Measurements from ENCODE around the gene LIME1. TPM values are rescaled to one million over a fixed set of nuclear protein-coding genes. Genes with fewer than 3 reads are reported as not detected.

LIME1 gene
- total RNA-seq, 1 donor from 2014 or later: 6.5 TPM

DNA sequence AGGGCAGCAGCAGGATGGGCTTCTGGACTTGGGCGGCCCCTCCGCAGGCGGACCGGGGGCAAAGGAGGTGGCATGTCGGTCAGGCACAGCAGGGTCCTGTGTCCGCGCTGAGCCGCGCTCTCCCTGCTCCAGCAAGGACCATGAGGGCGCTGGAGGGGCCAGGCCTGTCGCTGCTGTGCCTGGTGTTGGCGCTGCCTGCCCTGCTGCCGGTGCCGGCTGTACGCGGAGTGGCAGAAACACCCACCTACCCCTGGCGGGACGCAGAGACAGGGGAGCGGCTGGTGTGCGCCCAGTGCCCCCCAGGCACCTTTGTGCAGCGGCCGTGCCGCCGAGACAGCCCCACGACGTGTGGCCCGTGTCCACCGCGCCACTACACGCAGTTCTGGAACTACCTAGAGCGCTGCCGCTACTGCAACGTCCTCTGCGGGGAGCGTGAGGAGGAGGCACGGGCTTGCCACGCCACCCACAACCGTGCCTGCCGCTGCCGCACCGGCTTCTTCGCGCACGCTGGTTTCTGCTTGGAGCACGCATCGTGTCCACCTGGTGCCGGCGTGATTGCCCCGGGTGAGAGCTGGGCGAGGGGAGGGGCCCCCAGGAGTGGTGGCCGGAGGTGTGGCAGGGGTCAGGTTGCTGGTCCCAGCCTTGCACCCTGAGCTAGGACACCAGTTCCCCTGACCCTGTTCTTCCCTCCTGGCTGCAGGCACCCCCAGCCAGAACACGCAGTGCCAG is 39.7 kb upstream of the LIME1 start, which contains the start of gene TNFRSF6B:
TNFRSF6B (plus strand) TSS at position 25 of the 729 bp plus-strand sequence; CDS start at position 141, 116 bp downstream.
- DNase-seq (ENCODE audit: low spot score): no peak

DNA sequence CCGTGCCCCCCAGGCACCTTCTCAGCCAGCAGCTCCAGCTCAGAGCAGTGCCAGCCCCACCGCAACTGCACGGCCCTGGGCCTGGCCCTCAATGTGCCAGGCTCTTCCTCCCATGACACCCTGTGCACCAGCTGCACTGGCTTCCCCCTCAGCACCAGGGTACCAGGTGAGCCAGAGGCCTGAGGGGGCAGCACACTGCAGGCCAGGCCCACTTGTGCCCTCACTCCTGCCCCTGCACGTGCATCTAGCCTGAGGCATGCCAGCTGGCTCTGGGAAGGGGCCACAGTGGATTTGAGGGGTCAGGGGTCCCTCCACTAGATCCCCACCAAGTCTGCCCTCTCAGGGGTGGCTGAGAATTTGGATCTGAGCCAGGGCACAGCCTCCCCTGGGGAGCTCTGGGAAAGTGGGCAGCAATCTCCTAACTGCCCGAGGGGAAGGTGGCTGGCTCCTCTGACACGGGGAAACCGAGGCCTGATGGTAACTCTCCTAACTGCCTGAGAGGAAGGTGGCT is 39.1 kb upstream of the LIME1 start:
- DNase-seq (ENCODE audit: low spot score): no peak

DNA sequence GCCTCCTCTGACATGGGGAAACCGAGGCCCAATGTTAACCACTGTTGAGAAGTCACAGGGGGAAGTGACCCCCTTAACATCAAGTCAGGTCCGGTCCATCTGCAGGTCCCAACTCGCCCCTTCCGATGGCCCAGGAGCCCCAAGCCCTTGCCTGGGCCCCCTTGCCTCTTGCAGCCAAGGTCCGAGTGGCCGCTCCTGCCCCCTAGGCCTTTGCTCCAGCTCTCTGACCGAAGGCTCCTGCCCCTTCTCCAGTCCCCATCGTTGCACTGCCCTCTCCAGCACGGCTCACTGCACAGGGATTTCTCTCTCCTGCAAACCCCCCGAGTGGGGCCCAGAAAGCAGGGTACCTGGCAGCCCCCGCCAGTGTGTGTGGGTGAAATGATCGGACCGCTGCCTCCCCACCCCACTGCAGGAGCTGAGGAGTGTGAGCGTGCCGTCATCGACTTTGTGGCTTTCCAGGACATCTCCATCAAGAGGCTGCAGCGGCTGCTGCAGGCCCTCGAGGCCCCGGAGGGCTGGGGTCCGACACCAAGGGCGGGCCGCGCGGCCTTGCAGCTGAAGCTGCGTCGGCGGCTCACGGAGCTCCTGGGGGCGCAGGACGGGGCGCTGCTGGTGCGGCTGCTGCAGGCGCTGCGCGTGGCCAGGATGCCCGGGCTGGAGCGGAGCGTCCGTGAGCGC is 38.5 kb upstream of the LIME1 start:
- DNase-seq (ENCODE audit: low spot score): no peak

DNA sequence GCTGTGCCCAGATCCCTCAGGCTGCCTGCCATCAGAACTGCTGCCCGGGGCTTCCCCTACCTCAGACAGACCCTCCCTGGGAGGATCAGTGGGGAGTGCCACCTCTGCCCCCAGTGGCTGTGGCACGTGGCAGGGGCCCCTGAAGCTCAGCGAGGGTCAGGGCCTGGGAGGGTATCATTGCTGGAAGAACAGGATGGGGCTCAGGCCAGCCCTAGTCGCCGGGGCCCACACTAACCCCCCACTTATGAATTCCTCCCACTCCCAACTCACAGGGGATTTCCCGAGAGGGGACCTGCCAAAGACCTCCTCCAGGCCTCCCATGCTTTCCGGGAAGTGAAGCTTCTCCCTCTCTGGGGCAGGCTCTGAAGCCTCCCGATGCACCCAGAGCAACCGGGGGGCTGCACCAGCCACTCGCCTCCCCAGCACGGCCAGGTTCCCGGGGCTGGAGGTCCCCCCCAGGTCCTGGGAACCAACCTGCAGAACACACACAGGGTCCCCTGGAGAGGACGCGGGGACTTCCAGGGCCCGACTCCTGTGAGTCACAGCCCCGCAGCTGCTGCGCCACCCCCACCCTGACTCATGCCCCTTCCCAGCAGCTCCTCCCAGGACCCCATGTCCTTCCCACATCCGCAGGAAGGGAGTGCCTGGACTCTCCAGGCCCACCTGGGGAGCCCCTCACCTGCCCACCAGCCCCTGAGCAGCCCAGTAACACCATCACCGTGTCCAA is 37.6 kb upstream of the LIME1 start:
- DNase-seq (ENCODE audit: low spot score): peak; percentile 91

DNA sequence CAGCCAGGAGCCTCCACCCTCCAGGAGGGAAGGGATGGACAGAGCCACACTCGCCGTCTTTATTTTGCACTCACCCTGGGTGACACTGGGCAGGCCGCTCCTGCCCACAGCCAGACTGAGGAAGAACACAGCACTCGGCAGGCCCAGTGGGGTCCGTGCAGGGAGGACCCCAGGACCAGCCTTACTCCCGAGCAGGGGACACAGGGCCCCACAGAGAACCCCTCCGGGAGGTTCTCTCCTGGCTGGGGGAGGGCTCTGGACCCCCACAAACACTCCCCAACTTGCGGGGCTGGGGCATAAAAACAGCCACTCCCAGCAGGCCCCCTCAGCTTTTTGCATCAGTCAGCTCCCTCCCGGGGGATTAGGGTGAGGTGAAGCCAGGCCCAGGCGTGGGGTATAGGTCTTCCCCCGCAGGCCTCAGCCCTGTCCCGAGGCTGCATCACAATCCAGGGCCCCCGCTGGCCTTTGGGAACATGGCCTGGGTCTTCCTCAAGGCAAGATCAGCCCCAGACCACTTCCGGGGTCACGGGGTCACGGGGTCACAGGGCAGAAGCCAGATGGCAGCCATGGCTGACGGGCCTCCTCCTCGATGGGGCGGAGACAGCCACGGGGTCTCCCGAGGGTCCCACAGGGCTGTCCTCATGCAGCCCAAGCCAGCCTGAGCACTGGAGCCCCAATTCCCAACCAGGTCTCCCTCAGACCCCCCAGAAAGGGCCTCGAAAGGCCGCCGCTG is 36.8 kb upstream of the LIME1 start:
- DNase-seq (ENCODE audit: low spot score): peak; percentile 89

DNA sequence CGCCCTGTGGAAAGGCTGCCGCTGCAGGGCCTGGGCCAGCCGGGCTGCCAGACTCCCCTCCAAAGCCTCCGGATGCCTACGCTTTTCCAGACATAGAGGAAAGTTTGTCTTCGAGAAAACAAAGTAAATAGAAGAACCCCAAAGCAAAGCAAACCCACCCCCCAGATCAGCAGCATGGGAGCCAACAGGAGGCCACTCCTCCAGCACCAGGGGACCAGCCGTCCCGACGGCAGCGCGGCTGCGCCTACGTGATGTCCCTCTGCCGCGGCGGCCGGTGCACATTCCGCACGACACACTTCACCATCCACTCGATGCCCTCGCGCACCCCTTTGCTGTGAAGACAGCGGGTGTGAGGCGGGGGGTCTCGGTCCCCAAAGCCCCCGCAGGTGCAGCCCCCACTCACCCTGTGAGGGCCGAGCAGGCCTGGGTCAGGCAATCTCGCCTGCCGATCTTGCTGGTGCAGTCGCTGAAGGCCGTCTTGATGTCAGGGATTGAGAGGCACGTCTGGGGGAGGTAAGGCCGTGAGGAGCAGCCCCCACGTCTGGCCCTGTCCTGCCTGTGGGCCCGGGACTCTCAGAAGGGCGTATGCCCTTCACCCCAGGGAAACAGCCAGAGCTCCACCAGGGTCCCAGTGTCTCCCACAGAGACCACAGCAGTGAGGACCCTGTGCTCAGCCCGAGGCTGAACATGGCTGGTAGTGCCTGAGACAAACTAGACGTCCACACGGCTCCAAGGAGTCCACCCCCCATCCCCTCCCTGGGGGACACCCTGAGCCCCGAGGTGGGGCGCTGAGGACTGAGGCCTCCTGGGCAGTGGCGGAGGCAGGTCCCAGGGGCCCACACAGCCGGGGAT is 36.0 kb upstream of the LIME1 start:
- DNase-seq (ENCODE audit: low spot score): no peak

DNA sequence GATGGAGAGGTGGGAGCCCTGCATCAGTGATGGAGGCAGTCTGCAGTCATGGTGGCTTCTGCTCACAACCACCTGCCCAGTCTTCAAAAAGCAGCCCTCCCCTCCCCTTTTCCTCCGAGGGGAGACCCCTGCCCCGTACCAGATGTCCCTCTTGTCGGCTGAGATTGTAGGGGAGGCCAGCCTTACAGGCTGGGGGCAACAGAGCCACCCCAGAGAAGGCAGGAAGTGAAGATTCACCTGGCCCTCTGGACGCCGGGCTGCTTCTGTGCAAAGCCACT is 35.5 kb upstream of the LIME1 start:
- DNase-seq (ENCODE audit: low spot score): no peak

DNA sequence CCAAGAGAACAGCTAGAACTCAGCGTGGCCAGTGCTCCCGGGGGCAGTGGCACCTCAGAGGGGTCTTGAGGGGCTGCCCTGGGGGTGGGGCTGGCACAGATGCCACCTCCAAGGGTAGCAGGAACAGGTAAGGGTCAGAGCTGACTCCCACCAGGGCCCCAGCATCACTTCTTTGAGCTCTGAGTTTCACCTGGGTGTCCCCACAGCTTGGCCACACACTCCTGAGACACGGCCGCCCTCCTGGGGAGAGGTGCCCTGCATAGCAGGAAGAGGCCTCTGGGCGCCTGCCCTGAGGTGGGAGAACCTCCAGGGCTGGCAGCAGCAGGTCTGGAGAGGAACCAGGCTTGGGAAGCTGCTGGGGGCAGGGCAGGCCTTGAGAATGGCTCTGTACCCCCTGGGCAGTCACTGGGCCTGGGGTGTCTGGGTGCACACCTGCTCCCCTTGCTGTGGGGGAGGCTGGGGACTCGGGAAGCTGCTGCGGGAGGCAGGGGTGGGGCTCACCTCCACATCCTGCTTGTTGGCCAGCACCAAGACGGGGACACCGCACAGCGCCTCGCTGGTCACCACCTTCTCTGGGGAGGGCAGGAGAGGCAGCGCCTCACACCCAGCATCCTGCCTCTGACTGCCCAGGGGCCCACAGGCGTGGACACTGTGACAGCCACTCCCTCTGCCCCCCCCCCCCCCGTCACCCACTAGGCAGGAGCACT is 35.0 kb upstream of the LIME1 start:
- DNase-seq (ENCODE audit: low spot score): no peak

DNA sequence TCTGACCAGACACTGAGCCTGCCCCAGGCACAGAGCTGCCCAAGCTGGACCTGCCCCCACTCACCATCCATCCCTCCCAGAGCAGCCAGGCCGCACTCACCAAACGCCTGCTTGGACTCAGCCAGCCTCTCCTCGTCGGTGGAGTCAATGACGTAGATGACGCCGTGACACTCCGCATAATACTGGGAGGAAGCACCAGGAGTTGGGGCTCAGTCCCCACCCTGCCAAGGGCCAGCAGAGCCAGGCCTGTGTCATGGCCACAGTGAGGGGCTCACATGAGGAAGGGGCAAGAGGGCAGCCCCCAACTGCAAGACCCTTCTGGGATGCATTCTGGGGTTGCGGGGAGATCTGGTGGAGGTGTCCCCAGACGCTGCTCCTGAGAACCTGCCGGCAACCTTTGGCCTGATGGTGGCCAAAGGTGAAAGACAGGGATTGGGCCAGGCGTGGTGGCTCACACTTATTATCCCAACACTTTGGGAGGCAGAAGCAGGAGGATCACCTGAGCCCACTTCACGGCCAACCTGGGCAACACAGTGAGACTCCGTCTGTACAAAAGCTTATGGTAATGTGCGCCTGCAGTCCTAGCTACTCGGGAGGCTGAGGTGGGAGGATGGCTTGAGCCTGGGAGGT is 34.3 kb upstream of the LIME1 start:
- DNase-seq (ENCODE audit: low spot score): no peak

DNA sequence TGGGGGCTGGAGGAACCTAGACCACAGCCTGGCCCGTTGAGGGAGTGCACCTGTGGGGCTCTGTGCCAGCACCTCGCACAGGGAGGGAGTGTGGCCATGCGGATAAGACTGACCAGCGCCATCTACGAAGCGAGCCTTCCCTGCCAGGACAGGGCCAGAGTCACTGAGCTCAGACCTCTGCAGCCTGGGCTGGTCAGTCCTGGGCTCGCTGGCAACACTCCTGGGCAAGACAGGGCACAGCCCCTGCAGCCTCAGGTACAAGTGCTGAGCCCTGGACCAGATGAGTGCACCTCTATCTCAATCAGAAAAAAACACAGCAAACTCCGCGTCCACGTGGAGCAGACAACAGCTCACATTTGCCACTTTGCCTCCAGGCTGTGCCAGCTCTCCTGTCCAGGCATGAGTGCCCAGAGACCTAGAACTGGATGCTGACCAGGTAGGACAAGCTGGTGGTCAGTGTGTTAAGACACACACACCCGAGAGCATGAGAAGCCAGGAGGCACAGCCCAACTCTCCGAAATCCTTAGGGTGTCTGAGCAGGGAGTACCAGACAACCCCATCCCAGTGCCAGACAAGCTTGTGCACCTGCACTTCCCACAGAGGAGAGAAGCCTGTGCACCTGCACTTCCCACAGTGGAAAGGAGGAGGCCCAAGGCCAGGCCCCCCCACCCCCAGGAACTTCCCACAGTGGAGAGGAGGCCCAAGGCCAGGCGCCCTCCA is 33.6 kb upstream of the LIME1 start:
- no peak for DNase-seq (ENCODE audit: low spot score)

DNA sequence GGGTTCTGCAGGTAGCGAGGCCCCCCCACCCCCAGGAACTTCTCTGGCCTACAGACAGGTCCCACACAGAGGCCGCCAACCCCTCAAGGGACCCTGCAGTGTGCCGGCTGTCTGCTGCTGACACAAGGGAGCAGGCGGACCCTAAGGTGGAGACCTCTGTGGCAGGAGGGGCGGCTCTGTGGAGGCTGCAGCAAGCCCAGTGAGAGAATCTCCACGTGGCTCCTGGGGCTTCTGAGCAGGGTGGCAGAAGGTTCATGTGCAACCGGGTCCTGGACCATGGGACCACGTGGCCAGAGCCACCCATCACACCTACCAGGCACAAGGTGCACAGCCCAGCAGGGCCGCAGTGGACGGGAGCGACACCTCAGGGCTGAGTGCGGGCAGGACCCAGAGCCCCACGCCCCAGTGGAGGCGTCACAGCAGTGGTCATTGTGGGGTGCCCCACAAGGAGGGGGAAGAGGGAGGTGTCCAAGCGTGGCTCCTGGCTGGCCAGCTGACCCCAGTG is 32.9 kb upstream of the LIME1 start:
- no peak for DNase-seq (ENCODE audit: low spot score)

DNA sequence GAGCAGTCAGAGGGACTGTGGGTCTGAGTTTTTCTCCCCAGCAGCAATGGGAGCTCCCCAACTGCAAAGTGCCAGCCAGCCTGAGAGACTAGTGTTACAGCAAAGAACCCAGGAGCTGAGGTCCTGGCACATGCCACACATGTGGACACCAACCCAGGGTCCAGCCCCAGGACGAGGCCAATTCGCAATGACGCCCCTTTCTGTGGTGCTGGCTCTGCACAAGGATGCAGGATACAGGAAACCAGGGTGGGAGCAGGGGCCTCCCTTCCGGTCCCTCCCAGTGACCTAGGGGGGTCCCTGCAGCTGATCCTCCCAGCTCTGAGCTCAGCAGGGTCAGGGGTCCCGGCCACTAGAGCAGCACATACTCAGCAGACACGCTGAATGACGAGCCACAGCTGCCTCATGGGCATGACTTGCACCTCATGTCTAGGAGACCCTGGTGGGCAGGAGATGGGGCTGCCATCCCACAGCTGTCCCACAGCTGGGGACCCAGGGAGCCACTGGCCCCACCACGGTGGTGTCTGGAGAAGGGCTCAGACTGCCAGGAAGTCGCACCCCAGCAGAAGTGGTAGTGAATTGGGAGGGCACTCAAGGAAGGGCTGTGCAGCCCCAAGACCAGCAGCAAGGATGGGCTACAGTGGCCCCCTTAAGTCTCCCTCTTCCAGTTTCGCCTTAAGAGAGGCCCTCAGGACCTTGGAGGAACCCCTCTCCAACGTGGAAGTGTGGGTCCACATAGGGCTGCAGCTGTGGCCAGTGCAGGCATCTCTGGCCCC is 32.3 kb upstream of the LIME1 start:
- no peak for DNase-seq (ENCODE audit: low spot score)

DNA sequence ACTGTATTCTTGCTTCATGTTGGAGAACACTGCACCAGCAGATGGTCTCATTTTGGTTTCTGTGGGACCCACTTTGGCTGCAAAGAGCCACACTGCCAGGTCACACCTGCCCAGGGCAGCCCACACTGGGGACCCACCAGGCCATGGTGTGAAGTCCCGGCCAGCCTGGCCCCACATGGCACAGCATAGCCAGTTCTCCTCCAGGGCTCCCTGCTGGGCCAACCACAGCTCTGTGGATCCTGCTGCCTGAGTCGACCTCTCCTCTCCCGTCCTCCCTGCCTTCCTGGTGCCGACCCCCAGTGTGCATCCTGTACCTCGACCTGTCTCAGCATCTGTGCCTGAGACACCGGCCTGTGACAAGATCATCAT is 31.7 kb upstream of the LIME1 start:
- DNase-seq (ENCODE audit: low spot score): peak; percentile 89

DNA sequence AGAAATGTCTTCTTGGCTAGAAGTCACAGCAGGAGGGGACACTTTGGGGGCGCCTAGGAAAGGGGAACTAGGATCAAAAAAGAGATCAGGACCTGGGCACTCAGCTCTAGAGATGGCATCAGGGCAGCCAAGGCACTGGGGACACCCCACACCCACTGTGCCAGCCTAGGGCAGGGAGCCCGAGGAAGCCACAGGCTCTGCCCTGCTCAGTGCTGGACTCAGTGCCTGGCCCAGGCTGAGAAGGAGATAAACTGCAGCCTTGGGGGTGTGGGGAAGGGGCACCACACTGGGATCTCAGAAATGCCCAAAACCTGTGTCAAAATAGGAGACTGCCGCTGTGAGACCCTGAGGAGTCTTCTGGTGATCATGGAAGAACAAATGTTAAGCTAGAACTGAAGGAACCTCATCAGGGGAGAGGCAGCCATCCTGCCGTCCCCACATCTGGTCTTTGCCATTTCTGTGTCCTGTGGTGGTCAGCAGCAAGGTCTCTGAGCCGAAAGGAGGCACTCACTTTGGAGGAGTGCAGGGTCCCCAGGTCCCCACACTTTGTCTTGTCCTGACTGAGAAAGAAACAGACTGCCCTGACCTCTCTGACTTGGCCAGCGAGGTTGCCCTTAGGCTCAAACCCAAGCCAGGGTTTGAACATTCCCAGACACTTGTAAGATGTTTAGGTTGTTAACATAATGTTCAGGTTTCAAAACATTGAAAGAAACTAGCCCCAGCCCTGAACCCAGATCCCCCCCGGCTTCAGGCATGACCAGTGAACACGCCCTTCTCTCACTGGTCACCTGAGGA is 31.0 kb upstream of the LIME1 start:
- DNase-seq (ENCODE audit: low spot score): no peak

DNA sequence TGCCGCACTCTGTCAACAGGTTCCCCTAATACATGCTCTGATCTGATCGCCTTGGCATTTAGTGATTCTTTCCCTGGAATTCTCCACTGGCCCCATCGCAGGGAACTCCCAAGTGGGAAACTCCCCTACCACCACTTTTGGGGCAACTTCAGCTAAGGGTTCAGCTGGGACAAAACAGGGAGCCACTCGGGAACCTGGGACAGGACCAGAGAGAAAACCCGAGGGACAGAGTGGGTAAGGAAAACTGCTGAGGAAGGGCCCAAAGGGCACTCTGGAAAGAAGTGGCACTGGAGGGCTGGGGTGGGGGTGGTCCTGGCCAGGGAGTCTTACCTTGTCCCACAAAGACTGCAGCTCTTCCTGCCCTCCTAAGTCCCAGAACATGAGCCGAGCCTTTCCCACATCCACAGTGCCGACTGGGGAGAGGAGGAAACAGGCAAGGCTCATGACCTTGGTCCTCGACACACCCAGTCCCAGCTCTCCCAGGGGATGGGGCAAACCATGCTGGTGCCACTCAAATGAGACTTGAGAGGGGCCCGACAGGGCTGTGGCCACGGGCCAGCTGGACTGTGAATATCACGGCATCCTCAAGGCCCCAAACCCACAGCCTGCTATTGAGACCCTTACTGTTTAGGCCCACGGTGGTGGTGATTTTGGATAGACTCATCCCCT is 30.3 kb upstream of the LIME1 start:
- DNase-seq (ENCODE audit: low spot score): no peak

DNA sequence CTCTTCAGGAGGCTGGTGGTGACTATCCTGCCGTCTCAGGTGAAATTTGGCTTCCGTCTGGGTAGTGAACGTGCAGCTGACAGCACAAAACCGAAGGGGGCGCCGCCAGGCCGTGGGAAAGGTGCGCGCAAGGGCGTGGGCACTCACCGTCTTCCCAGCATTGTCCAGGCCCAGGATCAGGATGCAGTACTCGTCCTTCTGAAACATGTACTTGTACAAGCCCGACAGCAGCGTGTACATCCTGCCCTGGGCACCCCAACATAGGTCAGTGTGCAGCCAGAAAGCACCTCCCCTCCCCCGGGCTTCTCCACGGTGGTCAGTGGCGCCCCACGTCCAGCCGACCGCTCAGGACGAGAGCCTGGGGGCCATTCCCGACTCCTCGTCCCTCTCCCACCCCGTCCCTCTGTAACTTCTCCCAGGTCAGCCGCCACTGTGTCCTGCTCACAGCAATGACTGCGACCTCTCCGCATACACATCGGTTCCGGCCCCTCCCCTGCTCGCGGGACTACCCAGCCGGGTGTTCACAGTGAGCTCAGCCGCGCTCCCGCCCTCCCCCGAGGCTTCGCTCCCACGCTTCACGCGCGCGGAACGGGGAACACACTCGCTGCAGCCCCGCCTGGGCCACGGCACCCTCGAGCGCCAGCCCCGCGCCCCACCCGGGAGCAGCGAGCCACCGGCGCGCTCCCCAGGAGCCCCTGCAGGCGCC is 29.5 kb upstream of the LIME1 start:
- no peak for DNase-seq (ENCODE audit: low spot score)
